HG02678 (cell line): ENCODE measurements around the gene RAB14.

Experiments used
- ATAC-seq: cut with Tn5 transposase; IDR thresholded peaks from one replicate; pipeline ENCODE4 v1.9.1; 2021; ENCODE audit warnings: mild to moderate bottlenecking, moderate library complexity; ENCODE audit not compliant: unreplicated experiment

Gene RAB14

DNA sequence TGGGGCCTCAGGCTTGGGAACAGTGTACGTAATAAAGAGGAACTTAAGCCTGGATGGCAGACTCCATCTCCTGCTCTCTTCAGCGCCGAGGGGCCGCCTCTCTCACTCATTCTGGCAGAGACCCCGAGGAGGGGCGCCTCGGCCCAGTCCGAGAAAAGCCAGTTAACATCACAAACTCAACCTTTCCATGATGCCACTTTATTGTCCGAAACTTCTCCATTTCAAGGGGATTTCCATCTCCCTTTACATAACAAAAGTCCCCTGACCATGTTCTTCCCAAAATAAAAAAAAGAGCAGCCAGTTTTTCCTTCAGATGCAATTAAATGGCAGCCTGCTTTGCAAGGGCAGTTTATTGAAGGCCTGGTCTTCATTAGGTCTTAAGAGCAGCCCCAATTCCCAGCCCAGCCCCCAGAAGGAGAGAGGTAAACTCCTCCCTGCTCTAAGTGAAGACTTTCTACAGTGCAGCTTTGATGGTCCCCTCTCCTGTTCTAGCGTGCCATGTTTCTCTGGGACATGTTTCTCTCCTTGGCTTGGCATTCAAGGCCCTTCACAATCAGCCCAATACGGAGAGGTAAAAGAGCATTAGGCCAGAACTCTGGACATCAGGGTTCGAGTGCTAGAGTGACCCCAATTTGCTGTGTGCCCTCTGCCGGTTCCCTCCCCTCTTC is 19.5 kb upstream of the RAB14 start:
- ATAC-seq: no peak

DNA sequence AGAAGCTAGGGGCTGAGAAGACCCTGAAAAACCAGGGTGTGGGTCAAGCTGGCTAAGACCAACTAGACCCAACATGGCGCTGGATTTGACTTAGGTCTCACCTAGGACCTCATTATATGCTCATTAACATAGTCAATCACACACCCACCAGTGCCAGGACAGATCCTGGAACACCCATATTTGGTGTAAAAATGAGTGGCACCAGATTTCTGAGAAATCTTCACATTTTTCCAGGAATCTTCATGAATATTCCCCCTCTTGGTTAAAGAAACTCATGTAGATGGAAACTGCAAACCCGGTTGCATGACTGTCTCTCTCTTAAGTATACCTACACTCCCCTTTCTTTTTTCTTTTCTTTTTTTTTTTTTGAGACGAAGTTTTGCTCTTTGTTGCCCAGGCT is 17.9 kb upstream of the RAB14 start:
- no peak for ATAC-seq

DNA sequence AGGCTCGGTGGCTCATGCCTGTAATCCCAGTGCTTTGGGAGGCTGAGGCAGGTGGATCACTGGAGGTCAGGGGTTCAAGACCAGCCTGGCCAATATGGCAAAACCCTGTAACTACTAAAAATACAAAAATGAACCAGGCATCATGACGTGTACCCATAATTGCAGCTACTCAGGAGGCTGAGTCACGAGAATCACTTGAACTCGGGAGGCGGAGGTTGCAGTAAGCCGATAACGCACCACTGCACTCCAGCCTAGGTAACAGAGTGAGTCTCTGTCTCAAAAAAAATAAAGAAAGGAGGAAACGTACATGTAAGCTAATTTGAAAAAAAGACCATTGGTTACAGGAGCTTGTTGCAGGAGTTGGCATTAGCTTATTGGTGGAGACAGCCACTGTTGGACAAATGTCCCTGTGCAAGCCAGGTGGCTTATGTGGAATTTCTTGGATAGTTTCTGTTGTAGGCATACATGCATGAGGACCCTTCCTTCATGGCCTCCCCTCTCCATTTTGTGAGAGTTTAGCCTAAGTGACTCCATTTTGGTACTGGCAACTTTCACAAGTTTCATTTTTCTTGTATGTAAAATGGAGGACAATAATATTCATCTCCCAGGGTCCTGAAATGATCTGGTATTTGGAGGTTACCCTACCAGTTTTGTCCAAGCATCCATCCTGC is 16.8 kb upstream of the RAB14 start:
- ATAC-seq: no peak

DNA sequence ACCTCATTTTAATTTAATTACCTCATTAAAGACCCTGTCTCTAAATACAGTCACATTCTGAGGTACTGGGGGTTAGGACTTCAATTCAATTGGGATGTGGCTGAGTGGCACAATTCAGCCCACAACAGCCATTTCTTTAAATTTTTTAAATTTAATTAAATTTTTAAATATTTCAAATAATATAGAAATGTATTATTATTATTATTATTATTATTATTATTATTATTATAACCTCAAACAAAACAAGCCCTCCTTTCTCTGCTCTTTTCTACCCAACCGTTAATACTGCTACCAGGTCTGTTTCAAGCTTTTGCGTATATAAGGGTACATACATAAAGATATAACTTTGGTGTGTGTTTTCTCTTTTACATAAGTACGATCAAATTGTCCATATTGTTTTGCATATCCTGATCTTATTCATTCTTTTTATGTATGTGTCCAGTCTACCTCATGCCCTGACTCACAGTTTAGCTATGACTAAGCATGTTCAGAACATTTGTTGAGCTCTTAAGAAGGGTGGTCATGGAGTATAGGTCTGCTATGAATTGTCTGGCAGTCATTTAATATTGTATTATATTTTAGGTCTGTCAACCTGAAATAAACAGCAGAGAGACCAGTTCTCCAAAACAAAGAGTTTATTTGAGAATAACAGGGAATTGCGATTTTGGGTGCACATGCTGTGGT is 16.1 kb upstream of the RAB14 start:
- peak; percentile 76 for ATAC-seq

DNA sequence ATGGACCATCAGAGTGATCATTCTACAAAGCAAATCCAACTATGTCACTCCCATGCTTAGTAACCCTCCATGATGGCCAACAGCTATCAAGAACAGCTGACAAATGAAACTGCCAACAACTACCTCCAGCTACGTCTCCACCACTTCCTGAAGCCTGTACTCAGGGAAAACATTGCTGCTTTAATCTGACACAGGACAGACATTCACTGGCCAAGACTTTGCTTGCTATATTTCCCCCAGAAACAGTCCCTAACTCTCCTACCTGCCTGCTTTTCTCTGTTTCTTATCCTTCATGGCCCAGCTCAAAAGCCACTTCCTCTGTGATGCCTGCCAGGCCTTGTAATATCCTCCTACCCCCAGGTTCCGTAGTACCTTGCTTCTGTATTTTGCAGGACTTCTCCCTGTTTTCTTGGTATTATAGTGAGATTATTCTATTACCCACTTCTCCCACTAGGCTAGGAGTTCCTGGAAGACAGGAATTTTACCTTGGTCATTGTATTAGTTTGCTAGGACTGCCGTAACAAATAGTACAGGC is 14.7 kb upstream of the RAB14 start:
- ATAC-seq: no peak

DNA sequence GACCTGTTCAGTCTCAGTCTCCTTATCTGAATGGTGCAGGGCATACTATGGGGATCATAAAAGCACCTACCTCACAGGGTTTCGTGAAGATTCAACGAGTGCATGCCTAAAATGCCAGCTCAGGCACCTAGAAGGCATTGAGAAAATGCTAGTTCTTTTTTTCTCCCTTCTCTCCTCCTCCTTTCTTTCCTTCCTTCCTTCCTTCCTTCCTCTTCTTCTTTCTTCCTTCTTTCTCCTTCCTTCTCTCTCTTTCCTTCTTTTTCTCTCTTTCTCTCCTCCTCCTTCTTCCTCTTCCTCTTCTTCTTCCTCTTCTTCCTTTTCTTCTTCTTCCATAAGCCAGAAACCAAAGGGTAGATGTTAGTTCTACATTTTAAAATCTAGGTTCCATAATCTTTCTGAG is 12.3 kb upstream of the RAB14 start:
- no peak for ATAC-seq

DNA sequence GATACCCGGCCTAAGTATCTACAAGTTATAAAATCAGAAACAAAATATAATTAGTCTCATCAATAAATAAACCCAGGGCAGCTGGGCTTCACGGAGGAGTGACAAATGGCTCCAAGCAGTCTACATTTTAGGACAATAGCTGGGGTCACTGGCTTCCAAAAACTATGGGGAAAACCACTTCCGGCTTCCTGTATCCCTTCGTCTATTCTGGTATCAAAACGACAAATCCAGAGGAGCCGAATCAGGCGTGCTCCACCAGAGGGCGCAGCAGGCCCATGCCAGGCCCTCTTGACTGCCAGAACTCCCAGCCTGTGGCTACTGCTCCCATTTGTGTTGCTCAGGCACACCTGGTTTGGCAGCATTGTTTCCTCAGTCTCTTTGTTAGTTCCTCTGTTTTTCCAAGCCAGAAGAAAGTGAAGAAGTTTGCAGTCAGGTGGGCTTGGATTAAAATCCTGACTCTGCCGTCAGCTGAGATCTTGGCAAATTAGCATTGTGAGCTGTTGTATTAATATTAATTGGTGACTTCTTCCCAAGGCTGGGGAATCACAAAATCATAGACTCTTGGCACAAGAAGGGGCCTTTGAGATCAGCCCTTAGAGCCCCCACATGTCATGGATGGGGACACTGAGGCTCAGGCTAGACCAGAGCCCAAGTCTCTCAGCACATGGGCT is 11.6 kb upstream of the RAB14 start:
- ATAC-seq: no peak

DNA sequence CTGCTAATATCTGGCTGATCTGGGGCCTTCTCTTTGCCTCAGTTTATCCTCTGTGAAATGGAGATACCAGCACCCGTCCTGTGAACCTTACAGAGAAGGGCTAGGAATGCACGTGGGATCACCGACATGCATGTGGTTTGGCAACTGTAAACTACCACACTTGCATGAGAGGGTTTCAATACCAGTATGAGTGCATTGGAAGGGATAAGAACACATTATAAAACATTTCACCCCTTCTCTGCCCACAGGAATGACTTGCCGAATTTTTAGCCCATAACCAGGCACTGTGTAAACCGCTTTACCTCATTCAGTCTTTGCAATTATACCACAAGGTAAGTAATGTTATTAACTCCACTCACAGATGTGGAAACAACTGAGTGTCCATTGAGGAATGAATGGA is 8.9 kb upstream of the RAB14 start:
- ATAC-seq: no peak

DNA sequence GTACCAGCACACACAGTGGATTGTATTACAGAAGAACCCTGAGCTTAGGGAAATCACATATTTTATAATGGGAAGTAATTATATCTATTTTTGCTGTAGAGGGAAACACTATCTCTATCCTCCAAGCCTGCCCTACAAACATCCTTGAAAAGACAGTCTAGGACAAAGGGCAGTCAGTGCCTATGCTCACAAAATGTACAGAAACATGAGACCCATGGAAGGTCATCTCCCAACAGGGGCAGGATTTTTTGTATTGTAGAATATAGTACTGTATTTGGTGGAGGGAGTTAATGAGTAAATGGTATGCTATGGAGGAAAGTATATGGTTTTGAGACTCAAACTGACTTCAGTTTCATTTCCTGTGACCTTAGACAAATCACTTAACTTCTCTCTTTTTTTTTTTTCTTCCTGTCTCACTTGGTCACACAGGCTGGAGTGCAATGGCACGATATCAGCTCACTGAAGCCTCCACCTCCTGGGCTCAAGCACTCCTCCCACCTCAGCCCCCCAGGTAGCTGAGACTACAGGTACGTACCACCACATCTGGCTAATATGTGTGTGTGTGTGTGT is 5.8 kb upstream of the RAB14 start:
- peak; percentile 89 for ATAC-seq

DNA sequence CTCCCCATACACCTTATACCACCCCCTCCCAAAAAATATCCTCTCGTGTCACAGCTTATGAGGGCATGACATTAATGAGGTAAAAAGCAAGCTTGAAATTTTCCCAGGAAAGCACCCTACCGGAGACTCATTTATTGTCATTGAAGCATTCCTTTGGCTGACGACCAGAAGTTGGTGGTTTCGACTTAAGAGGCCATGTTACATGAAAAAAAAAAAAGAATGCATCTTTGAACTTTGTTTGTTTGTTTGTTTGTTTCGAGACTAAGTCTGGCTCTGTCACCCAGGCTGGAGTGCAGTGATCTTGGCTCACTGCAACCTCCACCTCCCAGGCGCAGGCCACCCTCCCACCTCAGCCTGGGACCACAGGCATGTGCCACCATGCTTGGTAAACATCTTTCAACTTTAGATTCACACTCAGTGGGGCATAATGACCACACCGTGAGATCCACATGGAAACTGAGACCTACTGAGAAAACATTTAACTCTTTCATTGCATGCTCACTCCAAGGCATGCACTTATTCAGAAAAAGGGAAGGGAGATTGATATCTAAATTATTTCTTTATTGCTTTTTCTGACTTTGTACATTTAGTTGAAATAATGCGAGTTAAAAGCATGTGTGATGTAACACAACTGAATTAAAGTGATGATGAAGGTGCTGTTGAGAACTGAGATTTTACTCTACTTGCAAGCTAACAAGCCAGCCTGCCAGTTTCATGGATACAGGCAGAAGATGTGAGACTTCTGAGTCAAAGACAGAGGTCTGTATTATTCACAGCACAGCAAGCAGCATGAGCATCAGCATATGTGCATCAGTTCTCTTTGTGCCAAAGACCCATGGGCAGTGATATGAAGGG is 5.1 kb upstream of the RAB14 start:
- peak; percentile 30 for ATAC-seq

DNA sequence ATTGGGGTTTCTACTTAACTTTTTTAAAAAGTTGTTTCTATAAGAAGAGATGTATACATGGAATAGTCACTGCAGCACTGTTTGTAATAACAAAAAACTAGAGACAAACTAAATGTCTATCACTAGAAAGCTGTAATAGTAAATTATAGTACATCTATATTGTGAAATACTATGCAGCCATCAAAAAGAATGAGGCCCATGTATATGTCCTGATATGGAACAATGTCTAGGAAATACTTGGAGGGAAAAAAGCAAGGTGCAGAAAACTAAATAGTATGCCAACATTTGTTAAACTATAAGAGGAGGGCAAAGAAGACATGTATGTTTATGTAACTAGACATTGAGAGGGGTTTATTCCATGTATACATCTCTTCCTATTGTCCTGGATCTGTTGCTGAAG is 2.9 kb upstream of the RAB14 start:
- no peak for ATAC-seq

DNA sequence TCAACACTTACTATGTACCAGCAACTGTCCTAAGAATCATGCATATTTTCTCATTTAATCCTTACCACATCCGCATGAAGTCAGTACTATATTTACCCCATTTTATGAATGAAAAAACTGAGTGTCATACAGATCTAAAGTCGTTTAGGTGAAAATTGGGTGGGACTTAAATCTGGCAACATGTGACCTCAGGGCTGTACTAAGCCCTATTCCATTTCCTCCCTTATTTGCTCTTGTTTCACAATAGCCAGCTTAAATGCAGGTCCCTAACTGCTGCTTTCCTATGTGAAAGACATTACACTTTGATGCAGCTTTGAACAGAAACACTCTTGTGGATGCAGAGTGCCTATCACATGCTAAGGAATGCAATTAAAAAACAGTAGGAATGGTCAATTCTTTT is 2.5 kb upstream of the RAB14 start:
- ATAC-seq: no peak

DNA sequence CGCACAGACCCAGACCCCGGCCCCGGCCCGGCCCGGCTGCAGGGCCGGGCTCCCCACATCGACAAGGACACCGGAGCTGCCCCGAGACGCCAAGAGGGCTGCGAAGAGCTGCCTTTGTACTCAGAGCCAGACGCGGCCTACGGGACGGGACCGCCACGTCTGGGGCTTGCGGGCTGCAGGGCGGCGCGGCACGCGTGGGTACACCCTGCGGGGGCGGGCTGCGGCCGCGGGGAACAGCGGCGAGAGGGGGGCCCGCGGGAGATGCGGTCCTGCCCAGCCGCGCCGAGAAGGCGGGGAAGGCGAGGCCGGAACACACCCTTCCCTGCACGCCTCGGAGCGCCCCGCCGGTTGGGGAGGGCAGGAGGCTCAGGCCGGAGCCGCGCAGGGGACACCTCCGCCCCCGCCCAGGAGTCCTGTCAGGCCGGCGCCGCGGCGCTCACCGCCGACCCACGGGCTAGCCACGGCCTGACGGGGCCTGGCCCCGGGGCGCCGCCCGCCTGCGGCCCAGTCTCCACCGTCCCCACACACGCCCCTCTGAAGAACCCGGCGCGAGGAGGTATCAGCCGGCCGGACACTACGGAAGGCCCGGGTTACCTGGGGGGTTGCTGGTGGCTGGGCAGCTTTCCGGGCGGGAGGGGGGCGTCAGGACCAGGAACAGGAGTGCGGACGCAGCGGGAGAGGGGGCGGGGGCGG is 478 bp downstream of the RAB14 start:
- peak; percentile 18 for ATAC-seq

DNA sequence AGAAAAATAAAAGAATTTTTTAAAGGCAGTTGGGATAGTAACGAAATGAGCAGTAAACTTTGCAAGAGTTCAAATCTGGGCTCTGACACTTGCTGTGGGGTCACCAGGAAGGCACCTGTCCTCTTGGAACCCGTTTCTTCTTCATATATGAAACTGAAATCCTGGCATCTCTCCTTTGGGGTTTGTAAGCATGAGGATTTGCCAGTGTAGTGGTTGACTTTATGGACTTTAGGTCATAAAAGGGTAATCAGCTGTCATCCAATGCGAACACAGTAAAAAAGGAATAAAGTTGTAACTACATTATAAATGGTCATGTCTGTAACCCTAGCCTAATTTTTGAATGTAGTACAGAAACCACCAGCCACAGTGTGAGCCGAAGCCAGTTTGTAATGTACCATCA is 1.3 kb downstream of the RAB14 start:
- ATAC-seq: no peak

DNA sequence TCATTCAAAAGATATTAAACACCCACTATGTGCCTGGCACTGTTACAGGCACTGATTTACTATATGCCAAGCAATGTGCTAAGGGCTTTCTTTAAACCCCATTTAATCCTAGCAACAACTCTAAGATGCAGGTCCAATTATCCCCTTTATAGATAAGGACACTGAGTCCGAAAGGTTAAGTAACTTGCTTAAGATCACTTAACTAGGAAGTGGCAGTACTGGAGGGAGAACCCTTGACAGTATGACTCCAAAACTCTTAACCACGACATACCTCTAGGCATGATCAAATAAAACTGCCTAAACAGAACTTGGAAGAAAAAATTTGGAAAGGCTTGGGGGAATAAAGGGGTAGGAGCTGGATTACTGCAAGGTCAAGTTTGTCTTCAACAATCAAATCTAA is 1.7 kb downstream of the RAB14 start:
- ATAC-seq: no peak

DNA sequence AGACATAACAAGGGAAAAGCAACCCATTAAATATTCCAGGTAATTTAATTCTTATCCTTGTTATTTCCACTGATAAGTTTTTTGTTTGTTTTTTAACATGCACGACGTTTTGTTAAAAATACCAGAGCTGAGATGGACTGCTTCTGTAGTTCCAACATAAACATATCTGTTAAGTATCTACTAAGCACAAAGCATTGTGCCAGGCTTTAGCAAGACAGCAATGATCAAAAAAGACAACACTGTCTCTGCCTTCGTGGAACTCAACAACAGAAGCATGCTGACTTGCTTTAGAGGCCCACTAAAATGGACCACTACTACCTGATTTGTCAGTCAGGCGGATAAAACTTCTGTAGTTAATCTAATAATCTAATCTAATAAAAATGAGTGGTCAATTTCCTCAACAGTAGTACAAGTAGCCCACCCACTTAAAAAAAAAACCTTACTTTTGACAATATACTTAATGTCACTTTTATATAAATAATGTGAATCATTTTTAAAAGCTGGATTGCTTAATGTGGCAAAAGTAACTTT is 3.1 kb downstream of the RAB14 start:
- ATAC-seq: no peak

DNA sequence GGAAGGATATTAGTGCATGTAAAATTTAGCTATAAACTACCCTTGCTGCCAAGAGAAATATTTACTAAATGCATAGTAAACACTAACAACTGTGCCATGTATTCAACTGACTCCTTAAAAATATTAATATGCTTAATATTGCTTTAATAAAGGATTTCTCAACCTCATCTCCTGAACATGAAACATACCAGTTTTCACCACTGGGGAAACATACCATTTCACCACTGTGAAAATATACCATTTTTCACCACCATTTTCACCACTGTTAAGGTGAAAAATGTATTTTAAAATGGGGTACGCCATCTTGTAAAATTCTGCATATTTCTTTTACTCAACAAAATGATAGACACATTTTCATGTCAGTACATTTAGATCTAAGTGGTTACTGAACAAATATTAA is 4.5 kb downstream of the RAB14 start:
- no peak for ATAC-seq

DNA sequence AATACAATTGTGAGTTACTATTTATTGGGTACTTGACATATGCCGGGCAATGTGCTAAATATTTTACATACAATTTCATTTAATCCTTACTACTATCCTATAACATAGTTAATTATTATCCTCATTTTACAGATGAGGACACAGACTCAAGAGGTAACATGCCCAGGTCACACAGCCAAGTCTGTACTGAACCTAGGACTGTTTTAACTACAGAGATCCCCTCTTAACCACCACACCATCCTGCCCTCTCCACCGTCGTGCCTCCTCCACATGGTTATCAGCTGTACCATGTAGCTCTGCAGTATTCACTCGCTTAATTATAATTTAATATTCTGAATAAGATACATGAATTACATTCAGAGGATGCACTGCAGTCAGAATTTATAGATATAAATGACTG is 5.3 kb downstream of the RAB14 start:
- ATAC-seq: peak; percentile 57

DNA sequence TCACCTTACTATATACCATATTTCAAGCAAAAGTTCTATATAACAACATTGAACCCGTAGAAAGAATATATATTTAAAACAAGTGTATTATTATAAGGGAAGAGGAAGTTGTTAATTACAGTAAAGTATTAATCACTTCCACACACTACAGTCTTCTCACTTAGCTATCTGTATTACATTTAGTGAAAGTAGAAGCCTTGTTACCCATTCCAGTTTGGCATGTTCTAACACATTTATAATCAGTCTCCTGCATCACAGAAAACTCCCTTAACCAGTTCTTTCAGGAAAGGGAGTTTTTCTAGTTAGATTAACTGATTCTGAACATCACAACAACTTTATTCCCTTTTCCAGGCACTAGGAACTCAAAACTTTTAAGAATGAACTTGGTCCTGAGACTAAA is 6.9 kb downstream of the RAB14 start:
- no peak for ATAC-seq
